Loucy (cell line): Measurements from ENCODE around the gene C3orf70.

Experiments used
- CTCF ChIP-seq: fragments of 200-600 bp; sonication (generic); conservative IDR thresholded peaks from 2 replicates; pipeline ENCODE4 v1.5.1; 2014; ENCODE audit warnings: mild to moderate bottlenecking, antibody characterized with exemption, low read length
- EZH2phosphoT487 ChIP-seq: fragments of 200-600 bp; IDR thresholded peaks from 2 replicates; pipeline ENCODE4 v1.6.1; 2018; ENCODE audit warnings: antibody characterized with exemption, mild to moderate bottlenecking, moderate library complexity, borderline replicate concordance

- no peak for TF ChIP-seq CTCF
- TF ChIP-seq EZH2phosphoT487: no peak
Measured at GRCh38 chr3:185082829-185083228, 70.0 kb downstream of the C3orf70 start.
